ACC112 (cell line): ENCODE measurements around the gene CHN2.

Experiments used
- H2AFZ ChIP-seq: fragments of 200-600 bp; sonication (generic); one replicate; pipeline ENCODE4 v1.6.0; 2017; ENCODE audit warnings: antibody characterized with exemption, low read length; ENCODE audit not compliant: unreplicated experiment
- H3K27ac ChIP-seq: fragments of 200-600 bp; sonication (generic); 2 replicates; pipeline ENCODE4 v1.5.1; 2014; ENCODE audit warnings: low read depth, mild to moderate bottlenecking, antibody characterized with exemption, low read length, moderate library complexity
- H3K27me3 ChIP-seq: fragments of 200-600 bp; sonication (generic); 2 replicates; pipeline ENCODE4 v1.6.1; 2014; ENCODE audit warnings: mild to moderate bottlenecking, antibody characterized with exemption, low read length, moderate library complexity, mixed read lengths; ENCODE audit not compliant: insufficient read depth
- H3K36me3 ChIP-seq: fragments of 200-600 bp; sonication (generic); 2 replicates; pipeline ENCODE4 v1.6.1; 2016; ENCODE audit warnings: mild to moderate bottlenecking, antibody characterized with exemption, low read length, moderate library complexity, mixed read lengths; ENCODE audit not compliant: insufficient read depth
- H3K4me1 ChIP-seq: fragments of 200-600 bp; sonication (generic); one replicate; pipeline ENCODE4 v1.6.1; 2016; ENCODE audit warnings: low read length, mixed read lengths; ENCODE audit not compliant: insufficient read depth, unreplicated experiment, control insufficient read depth
- H3K4me3 ChIP-seq: fragments of 200-600 bp; sonication (generic); 2 replicates; pipeline ENCODE4 v1.5.1; 2014; ENCODE audit warnings: mild to moderate bottlenecking, low read depth, low read length
- H3K79me2 ChIP-seq: fragments of 200-600 bp; sonication (generic); one replicate; pipeline ENCODE4 v1.6.0; 2016; ENCODE audit warnings: low read length; ENCODE audit not compliant: control insufficient read depth, unreplicated experiment, insufficient read depth

Gene CHN2

GRCh38 chr7:29496355-29497020 is 301.9 kb downstream of the CHN2 start:
- Histone ChIP-seq H3K27ac (no peak overlapping the region), H3K4me1 (peaks cover 31% of the 10 kb centered on the region), H3K27me3 (no peaks in the 10 kb centered on the region), H3K4me3 (no peak overlapping the region), H3K36me3 (no peaks in the 10 kb centered on the region), H2AFZ (no peak overlapping the region), H3K79me2 (no peaks in the 10 kb centered on the region)

GRCh38 chr7:29499932-29500331 is 305.4 kb downstream of the CHN2 start:
- H3K79me2 ChIP-seq, result no peaks in the 10 kb centered on the region
- no peak overlapping the region for H2AFZ ChIP-seq
- H3K4me3 ChIP-seq, result no peak overlapping the region
- H3K27me3 ChIP-seq, result no peaks in the 10 kb centered on the region
- H3K27ac ChIP-seq, result peak overlapping the region; percentile 74
- H3K4me1 ChIP-seq, result peaks cover 17% of the 10 kb centered on the region
- no peaks in the 10 kb centered on the region for H3K36me3 ChIP-seq

GRCh38 chr7:29500719-29501118 is 306.1 kb downstream of the CHN2 start:
- H3K27ac ChIP-seq, result peak overlapping the region; percentile 74
- H3K36me3 ChIP-seq, result 0 out of 2 replicates have a peak, but pooled peaks cover 2% of the 10 kb centered on the region
- peak overlapping the region; percentile 15 for H2AFZ ChIP-seq
- H3K27me3 ChIP-seq, result no peaks in the 10 kb centered on the region
- H3K4me1 ChIP-seq, result peaks cover 21% of the 10 kb centered on the region
- 0 out of 2 replicates have a peak overlapping the region, but pooled peaks have one; percentile 26 for H3K4me3 ChIP-seq
- H3K79me2 ChIP-seq, result no peaks in the 10 kb centered on the region

GRCh38 chr7:29502133-29502532 is 307.6 kb downstream of the CHN2 start:
- no peak overlapping the region for H3K4me3 ChIP-seq
- peaks cover 30% of the 10 kb centered on the region for H3K4me1 ChIP-seq
- H3K27me3 ChIP-seq, result no peaks in the 10 kb centered on the region

GRCh38 chr7:29505931-29506330 is 311.4 kb downstream of the CHN2 start:
- no peak overlapping the region for H2AFZ ChIP-seq

More at GRCh38 chr7:29502133-29502532, 307.6 kb downstream of the CHN2 start:
- Histone ChIP-seq H3K79me2 (no peaks in the 10 kb centered on the region), H3K36me3 (0 out of 2 replicates have a peak, but pooled peaks cover 2% of the 10 kb centered on the region), H2AFZ (no peak overlapping the region), H3K27ac (no peak overlapping the region)

GRCh38 chr7:29508608-29509007 is 314.0 kb downstream of the CHN2 start:
- Histone ChIP-seq H3K79me2 (no peaks in the 10 kb centered on the region), H3K27ac (no peak overlapping the region), H3K36me3 (peaks cover 6% of the 10 kb centered on the region; the same call in 1 of the 2 replicates), H3K27me3 (no peaks in the 10 kb centered on the region), H3K4me3 (no peak overlapping the region), H3K4me1 (peaks cover 14% of the 10 kb centered on the region), H2AFZ (no peak overlapping the region)

More at GRCh38 chr7:29505931-29506330, 311.4 kb downstream of the CHN2 start:
- Histone ChIP-seq H3K36me3 (0 out of 2 replicates have a peak, but pooled peaks cover 2% of the 10 kb centered on the region), H3K4me1 (peaks cover 21% of the 10 kb centered on the region), H3K79me2 (no peaks in the 10 kb centered on the region), H3K27ac (peak overlapping the region; percentile 35; the same call in 1 of the 2 replicates), H3K4me3 (no peak overlapping the region), H3K27me3 (no peaks in the 10 kb centered on the region)

GRCh38 chr7:29510028-29510427 is 315.5 kb downstream of the CHN2 start:
- Histone ChIP-seq H3K27ac (no peak overlapping the region), H3K79me2 (no peaks in the 10 kb centered on the region), H3K36me3 (peaks cover 10% of the 10 kb centered on the region; the same call in 1 of the 2 replicates), H2AFZ (no peak overlapping the region), H3K27me3 (no peaks in the 10 kb centered on the region), H3K4me3 (no peak overlapping the region), H3K4me1 (peaks cover 14% of the 10 kb centered on the region)

- no peaks in the 10 kb centered on the region for H3K27me3 ChIP-seq
- H3K36me3 ChIP-seq, result peaks cover 8% of the 10 kb centered on the region; the same call in 1 of the 2 replicates
- no peak overlapping the region for H2AFZ ChIP-seq
- no peak overlapping the region for H3K27ac ChIP-seq
- H3K4me1 ChIP-seq, result peaks cover 4% of the 10 kb centered on the region
- no peaks in the 10 kb centered on the region for H3K79me2 ChIP-seq
- H3K4me3 ChIP-seq, result no peak overlapping the region
Observed at GRCh38 chr7:29511337-29511736, 316.8 kb downstream of the CHN2 start.

GRCh38 chr7:29511851-29512250 is 317.3 kb downstream of the CHN2 start:
- H3K27me3 ChIP-seq, result no peaks in the 10 kb centered on the region
- no peaks in the 10 kb centered on the region for H3K4me1 ChIP-seq
- no peak overlapping the region for H3K4me3 ChIP-seq
- no peaks in the 10 kb centered on the region for H3K79me2 ChIP-seq
- peaks cover 8% of the 10 kb centered on the region; the same call in 1 of the 2 replicates for H3K36me3 ChIP-seq
- no peak overlapping the region for H2AFZ ChIP-seq
- H3K27ac ChIP-seq, result no peak overlapping the region

- no peaks in the 10 kb centered on the region for H3K27me3 ChIP-seq
- H3K36me3 ChIP-seq, result peaks cover 8% of the 10 kb centered on the region; the same call in 1 of the 2 replicates
- H3K4me3 ChIP-seq, result no peak overlapping the region
- H3K79me2 ChIP-seq, result no peaks in the 10 kb centered on the region
- H3K27ac ChIP-seq, result no peak overlapping the region
- H3K4me1 ChIP-seq, result no peaks in the 10 kb centered on the region
- no peak overlapping the region for H2AFZ ChIP-seq
Observed at GRCh38 chr7:29516491-29516890, 321.9 kb downstream of the CHN2 start.

- no peaks in the 10 kb centered on the region for H3K27me3 ChIP-seq
- H3K27ac ChIP-seq, result no peak overlapping the region
- no peak overlapping the region for H3K4me3 ChIP-seq
- no peaks in the 10 kb centered on the region for H3K79me2 ChIP-seq
- H3K4me1 ChIP-seq, result no peaks in the 10 kb centered on the region
- H3K36me3 ChIP-seq, result peaks cover 4% of the 10 kb centered on the region; the same call in 1 of the 2 replicates
- H2AFZ ChIP-seq, result no peak overlapping the region
Observed at GRCh38 chr7:29518616-29519015, 324.0 kb downstream of the CHN2 start.
